Thyroid gland (tissue), 4 donors: ENCODE results near the gene FAIM2.

Experiments
- CTCF ChIP-seq, 6 experiments: fragments of 200-600 bp in 3 of 6; fragments of 450-650 bp in 3 of 6; sonication (generic) in 3 of 6; IDR thresholded peaks; one replicate each; pipeline ENCODE4 v1.5.1; 2016 to 2019; ENCODE audit warnings: antibody characterized with exemption in 6 of 6, mild to moderate bottlenecking in 2 of 6, inconsistent platforms in 1 of 6, moderate library complexity in 1 of 6
- POLR2A ChIP-seq, 2 donors: fragments of 450-650 bp; IDR thresholded peaks; one replicate each; pipeline ENCODE4 v1.6.1; 2017; ENCODE audit warnings: antibody characterized with exemption in 2 of 2, mild to moderate bottlenecking in 2 of 2, moderate library complexity in 1 of 2

GRCh38 chr12:49916129-49916919 lies 12.6 kb upstream of the FAIM2 start:
- TF ChIP-seq POLR2A (IDR thresholded peaks at IDR 0.05) (no peak), CTCF (IDR thresholded peaks at IDR 0.05) (no peak)
